SK-MEL-5 (cell line): Measurements from ENCODE around the gene DNMT3A. TPM values are rescaled to one million over a fixed set of nuclear protein-coding genes. Genes with fewer than 3 reads are reported as not detected.

Experiments used
- DNase-seq: peaks from one replicate; pipeline ENCODE4 v3.0.0-alpha.2; 2016; ENCODE audit warnings: low read depth, low spot score
- in situ Hi-C: cut with HindIII; loops from 2 replicates; pipeline ENCODE4 v1.10.0; 2016; ENCODE audit warnings: low sequenced_read_pairs, high pct_unique_total_duplicates, low pct_unique_long_range_greater_than_20kb
- total RNA-seq: library from RNA; depleted of rRNA; stranded (reverse); fragments of >200 nt; shearing (Covaris generic); gene quantifications from 2 replicates; pipeline ENCODE4 v1.2.3, GENCODE V29; 2014

DNMT3A gene
- total RNA-seq, 1 experiment from 2014 or later = 11.8 TPM

DNA sequence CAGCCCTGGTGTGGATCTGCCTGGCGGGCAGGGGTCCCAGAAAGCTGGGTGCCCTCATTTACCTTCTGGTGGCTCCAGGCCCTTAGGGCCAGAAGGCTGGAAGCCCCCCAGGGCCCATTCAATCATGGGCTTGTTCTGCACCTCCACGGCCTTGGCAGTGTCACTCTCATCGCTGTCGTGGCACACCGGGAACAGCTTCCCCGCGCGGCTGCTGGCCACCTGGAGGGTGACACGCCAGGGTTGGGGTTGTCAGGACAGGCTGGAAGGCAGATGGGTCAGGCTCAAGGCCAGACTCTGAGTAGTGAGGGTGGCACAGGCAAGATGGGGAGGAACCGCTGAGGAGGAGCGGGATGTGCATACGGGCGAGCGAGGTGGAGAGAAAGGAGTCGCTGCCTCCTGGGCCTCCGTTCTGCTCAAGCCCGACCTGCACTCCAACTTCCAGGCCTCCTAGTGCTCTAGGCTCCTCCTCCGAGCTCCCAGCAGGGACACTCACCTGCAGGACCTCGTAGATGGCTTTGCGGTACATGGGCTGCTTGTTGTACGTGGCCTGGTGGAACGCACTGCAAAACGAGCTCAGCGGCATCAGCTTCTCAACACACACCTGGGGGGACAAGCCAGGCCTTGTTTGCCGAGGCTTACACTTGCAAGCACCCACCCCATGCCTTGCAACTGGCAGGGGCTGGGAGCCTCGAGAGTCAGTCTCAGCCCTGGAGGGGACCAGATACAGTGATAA is 95.0 kb downstream of the DNMT3A start:
- in situ Hi-C loops = no loop called here
- DNase-seq = no peak

DNA sequence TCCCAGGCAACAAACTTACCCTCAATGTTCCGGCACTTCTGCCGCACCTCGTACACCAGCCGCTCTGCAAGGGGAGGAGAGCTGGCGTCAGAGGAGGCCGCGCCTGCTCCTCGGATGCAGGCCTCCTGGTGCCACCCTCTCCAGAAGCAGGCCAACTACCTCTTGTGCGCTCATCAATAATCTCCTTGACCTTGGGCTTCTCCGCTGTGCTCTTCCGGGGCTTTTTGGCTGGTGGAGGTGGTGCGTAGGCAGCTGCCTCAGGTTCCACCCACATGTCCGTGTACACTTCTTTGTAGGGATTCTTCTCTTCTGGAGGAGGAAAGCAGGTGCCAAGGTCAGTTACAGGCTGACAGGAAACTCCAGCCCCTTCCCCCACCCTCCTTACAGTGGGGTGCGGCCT is 95.7 kb downstream of the DNMT3A start:
- in situ Hi-C loops = no loop called here
- no peak for DNase-seq

DNA sequence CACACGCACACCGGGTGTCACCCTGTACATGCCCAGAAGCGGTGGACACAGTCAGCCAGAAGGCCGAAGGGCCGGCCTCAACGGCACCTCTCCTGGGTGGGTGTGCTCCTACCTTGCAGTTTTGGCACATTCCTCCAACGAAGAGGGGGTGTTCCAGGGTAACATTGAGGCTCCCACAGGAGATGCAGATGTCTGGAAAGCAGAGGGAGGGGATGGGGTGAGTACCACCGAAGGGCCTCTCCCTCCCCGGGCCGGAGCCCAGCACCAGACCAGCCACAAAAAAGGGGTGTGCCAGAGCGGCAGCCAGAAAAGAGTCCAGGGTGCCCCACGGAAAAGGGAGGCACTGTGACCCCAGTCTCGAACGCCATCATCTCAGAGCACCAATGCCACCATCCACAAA is 96.6 kb downstream of the DNMT3A start:
- in situ Hi-C loops = no loop called here
- DNase-seq = no peak

DNA sequence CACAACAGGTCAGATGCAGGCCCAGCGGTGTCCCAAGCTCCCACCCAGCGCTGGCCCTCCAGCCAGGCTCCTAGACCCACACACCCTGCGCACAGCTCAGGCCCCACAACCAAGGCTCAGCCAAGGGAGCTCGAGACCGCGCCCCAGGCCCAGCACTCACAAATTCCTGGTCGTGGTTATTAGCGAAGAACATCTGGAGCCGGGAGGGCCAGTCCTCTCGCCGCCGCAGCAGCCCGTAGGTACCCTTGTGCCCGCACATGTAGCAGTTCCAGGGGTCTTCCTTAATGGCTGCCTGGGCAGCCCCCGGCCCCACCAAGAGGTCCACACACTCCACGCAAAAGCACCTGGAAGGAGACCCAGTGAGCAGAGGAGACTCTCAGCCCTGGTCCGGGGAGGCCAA is 97.7 kb downstream of the DNMT3A start:
- DNase-seq = no peak
- in situ Hi-C loops = no loop called here

DNA sequence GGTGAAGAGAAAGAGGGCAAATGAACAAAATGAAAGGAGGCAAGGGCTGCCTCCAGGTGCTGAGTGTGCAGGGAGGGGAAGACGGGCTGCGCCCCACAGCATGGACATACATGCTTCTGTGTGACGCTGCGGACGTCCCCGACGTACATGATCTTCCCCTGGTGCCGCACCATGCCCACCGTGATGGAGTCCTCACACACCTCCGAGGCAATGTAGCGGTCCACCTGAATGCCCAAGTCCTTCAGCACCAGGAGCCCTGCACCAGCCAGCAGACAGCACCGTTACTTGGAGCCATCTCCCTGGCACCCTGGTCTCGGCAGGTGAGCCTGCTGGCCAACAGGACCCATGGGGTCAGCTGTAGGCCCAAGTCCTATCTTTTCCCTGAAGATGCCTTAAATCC is 100.3 kb downstream of the DNMT3A start:
- in situ Hi-C loops = no loop called here
- no peak for DNase-seq

DNA sequence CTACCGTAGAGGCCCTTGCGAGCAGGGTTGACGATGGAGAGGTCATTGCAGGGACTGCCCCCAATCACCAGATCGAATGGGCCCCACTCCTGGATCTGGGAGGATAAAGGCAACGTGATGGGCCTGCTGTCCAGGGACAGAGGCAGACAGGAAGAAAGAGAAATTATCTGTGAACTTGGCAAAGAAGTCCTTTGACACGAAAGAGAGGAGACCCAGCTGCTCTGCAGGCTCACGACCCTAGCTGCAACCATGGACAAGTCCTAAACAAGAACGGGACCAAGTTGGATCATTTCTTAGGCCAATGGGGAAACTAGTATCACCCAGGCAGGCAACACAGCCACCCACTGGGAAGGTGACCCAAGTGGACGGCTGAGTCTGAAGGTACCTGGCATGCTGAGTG is 101.1 kb downstream of the DNMT3A start:
- no peak for DNase-seq
- in situ Hi-C loops = no loop called here

DNA sequence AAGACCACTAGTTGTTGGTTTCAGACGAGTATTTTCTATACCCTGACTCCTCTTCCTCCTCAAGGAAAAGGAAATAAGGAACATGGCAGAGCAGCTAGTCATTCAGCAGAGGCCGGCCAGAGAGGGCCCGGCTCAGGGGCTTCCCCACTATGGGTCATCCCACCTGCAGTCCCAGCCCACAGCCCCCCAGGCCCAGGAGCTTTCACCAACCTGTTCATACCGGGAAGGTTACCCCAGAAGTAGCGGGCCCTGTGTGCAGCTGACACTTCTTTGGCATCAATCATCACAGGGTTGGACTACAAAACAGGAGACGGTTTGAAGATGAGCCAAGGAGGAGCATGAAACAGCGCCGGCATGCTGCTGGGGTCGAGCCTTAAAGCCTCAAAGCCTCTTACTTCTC is 102.8 kb downstream of the DNMT3A start:
- DNase-seq = no peak
- in situ Hi-C loops = no loop called here

DNA sequence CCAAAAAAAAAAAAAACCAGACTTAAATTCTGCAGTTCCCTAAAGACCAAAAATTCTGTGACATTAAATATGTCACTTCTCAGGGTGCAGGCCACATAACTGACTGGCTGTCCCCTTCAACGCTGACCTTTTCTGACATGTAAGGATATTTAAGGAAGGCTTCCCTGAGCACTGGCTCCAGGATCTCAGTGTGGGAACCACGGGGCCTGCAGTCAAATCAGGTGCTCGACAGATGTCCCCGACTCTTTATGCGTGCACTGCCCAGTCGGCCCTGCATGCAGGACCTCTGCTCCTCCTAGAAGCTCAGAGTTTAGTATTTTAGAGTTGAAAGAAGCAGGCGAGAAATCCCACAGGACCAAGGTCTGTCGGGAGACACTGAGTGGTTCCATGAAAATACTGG is 104.0 kb downstream of the DNMT3A start:
- in situ Hi-C loops = no loop called here
- DNase-seq = no peak

DNA sequence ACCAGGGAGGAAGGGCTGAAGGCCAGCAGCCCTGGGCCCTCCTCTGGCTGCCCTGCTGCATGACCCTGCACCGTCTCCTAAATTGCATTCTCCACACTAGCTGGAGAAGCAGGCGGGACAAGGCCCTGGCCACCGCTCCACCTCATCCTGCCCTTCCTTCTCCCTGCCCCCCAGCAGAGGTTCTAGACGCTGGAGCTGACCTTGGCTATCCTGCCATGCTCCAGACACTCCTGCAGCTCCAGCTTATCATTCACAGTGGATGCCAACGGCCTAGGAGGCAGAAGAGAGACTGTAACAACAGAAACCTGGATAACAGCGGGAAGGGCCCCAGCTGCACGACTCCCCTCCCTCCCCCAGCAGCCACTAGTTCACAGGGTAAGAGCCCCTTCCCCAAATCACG is 105.0 kb downstream of the DNMT3A start:
- in situ Hi-C loops = no loop called here
- no peak for DNase-seq

DNA sequence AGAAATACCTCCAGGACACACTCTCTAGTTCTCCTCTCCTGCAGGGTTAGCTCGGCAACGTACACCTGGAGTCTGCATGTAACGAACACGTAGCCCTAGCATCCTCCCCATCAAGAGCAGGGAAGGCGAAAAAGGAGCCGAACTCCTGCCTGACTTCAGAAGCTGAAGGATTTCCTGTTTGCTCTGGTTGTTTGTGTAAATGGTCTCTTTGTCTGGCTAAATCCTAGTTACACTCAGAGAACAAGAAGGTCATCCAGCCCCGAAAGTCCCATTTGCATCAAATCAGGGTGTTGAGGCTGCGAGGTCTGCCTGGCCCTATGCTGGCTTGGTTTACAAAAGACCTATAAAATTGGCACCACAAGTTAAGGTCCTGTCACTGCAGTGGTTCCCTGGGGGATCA is 107.0 kb downstream of the DNMT3A start:
- DNase-seq = peak; percentile 93
- in situ Hi-C loops = no loop called here

DNA sequence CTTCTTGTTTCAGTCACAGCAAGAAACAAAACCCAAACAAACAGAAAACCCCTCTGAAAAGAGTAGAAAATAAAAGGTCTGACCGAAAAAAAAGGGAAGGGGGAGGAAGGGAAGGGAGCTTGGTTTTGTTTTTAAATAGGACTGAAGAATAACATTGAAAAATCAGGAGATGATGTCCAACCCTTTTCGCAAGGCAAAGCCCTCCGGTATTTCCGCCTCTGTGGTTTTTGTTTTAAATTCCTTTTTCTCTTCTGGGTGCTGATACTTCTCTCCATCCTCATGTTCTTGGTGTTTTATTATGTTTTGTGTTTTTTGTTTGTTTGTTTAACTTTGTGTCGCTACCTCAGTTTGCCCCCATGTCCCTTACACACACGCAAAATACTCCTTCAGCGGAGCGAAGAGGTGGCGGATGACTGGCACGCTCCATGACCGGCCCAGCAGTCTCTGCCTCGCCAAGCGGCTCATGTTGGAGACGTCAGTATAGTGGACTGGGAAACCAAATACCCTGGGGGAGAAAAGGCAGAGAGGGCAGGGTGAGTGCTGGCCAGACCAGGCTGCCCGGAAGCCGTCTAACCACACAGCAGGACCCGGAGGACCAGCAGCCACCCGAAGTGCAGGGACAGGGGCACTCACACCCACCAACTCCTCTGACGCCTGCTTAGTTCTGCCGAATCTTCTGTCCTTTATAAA is 107.7 kb downstream of the DNMT3A start:
- peak; percentile 57 for DNase-seq
- in situ Hi-C loops = no loop called here

DNA sequence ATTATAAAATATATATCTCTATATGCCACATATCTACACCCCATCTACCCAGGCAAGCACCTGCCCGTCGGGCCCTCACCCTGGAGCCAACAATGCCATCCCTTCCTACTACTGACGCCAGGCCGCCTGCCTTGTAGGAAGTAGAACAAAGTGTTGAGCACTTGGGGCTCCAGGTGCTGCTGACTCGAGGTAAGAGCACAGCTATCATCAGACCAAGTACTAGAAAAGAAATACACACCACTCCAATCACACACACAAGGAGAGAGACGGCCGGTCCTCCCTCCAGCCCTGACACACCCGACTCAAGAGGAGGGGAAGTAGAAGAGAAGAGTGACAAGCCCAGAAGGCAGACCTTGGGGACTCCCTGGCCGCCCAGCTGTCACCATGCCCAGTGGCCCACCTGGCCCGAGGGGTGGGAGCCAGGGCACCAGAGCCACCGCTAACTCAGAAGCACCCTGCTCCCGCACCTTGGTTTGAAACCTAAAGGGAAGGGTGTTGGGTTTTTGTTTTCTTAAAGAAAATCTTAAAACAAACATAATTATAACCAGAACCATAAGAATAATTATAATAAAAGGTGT is 109.4 kb downstream of the DNMT3A start:
- in situ Hi-C loops = no loop called here
- DNase-seq = no peak

DNA sequence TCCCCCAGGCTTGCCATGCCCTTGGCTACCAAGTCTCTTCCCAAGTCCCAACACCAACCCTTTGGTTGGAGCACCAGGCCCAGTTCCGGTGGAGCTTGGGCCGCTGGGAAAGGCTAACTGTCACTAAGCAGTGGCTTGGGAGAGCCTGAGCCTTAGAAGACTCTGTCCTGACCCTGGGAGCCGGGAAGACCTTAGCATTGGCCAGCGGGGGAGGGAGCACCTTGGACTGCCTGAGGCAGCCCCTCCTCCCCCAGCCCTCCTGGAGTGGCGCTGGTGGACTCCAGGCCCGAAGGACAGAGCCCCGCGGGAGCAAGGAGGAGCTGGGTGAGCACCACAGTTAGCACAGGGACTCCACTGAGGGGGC is 110.8 kb downstream of the DNMT3A start:
- in situ Hi-C loops = no loop called here
- DNase-seq = no peak

DNA sequence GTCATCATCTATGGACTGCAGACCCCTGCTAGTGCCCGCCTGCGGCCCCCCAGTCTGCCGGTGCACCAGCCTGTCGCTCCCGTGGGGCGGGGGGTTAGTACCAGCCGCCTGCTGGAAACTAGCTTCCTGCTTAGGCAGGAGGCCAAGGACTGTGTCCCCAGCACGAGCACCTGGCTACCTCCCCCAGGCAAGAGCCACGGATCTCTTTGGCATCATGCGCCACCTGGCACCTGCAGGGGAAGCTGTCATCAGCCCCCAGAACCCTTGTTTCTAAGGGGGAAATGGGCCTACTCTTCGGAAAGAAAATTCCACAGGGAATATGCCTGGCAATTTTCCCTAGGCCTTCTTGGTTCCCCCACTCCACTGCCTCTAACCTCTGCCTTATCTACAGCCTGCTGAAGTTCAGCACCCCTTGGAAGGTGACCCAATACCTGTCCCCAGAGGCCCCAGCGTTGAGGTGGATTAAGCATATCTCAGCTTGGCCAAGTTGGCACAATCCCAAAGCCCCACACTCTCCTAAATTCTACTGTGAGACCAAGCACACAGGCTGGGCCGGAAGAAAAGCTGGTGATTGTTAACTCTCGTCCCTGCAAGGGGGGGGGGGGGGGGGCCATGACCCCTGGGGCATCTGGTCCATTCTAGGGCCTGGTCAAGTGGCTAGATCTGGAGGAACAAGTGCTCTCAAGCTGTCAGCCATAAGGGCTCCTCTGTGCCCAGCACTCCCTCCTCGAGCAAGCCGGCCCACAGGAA is 111.4 kb downstream of the DNMT3A start:
- in situ Hi-C loops = no loop called here
- no peak for DNase-seq

DNA sequence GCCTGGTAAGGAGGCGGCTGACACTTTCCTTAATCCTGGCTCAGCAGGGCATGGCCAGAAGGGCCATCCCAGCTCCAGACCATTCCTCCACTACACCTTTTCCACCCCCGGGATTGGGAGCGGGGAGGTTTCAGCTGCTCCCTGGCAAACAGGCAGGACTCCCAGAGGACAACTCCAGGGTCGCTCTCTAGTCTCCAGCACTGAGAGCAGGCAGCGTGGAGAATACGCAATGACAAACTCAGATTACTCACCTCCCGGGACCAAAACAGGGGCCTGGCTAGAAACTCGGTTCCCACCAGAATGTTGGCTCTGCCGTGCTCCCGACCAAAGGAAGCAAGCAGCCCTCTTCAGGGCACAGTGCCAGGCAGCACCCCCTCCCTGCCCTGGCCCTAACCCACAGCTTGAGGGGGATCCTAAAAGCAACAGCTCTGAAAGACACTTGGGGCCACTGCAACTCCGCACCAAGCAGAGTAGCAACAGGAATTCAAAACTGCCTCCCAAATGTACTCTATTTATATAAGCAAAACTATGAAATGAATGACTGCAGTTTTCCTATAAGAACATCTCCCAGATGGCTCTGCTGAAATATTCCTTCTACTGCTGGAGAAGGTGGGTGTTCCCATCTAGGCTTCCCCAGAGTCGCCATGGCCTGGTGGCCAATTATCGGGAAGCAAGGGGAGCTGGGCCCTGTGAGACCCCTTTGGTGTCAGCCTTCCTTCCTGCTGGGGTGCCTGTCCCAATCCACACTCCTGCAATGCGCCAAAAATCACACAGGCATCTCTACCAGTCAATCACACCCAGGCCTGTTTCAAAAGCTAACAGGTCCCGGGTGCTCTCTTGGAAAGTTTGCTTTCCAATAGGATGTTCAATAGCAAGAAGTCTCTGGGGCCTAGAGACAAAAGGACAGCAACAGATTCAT is 112.2 kb downstream of the DNMT3A start:
- no peak for DNase-seq
- in situ Hi-C loops = no loop called here

DNA sequence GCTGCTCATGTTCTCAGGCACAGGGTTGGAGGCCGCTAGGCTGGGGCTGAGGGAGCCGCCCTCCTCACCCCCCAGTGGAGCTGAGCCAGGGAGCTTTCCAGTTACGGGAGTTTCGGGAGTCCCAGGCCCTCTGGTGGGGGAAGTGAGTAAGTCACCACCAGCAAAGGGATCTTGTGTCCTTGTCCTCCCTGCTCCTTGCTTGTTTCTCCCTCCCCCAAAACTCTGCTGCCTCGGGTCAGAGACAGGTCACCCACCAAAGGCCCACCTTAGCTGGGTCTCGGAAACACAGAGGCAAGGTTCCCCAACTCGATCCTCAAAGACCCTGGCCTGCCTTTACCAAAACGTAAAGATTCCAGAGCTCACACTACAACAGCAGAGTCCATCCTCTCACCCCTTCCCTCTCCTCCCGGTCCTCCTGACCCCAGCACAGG is 112.9 kb downstream of the DNMT3A start:
- in situ Hi-C loops = no loop called here
- DNase-seq = peak; percentile 95

DNA sequence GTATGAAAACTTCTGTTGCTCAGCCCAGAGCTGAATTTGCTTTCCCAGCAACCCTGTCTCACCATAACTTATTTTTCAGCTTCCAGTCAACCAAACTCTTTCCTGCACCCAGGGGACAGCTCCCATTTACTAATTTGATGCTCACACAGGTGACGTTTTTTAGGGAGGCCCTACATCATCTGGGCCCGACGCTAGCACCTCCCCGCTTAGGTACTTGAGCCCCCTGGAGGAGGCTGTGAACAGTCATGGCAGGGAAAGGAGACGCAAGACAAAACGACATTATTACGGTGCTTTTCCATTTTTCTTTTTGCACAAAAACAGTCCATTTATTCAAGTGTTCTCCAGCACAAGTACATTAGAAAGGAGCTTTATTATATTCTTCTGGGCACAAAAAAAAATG is 114.1 kb downstream of the DNMT3A start:
- no peak for DNase-seq
- in situ Hi-C loops = no loop called here

DNA sequence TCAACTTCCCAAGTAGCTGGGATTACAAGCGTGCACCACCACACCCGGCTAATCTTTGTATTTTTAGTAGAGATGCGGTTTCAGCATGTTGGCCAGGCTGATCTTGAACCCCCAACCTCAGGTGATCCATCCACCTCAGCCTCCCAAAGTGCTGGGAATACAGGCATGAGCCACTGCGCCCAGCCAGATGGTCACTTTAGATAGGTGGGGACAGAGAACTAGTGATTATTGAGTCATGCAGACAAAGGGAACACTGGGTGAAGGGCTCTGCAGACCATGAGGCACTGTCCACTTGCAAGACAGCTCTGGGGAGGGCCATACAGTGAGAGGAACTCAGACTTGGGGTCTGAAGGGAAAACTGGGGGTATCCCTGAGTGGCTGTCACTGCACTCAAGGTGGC is 114.9 kb downstream of the DNMT3A start:
- DNase-seq = no peak
- in situ Hi-C loops = no loop called here
